Chondrocyte (in vitro differentiated cells): Measurements from ENCODE around the gene TASP1. TPM values are rescaled to one million over a fixed set of nuclear protein-coding genes. Genes with fewer than 3 reads are reported as not detected.

Source experiments
- DNase-seq: peaks from one replicate; pipeline ENCODE4 v3.0.0; 2021; ENCODE audit warnings: mixed read lengths, low spot score
- H3K27ac Mint-ChIP-seq: one replicate; pipeline ENCODE4 v1.8.0; 2021; ENCODE audit warnings: mild to moderate bottlenecking, moderate library complexity, mixed read lengths; ENCODE audit not compliant: unreplicated experiment
- H3K27me3 Mint-ChIP-seq: 2 replicates; pipeline ENCODE4 v1.8.0; 2021; ENCODE audit warnings: low read depth, mixed read lengths
- H3K36me3 Mint-ChIP-seq: 2 replicates; pipeline ENCODE4 v1.8.0; 2021; ENCODE audit warnings: low read depth, mixed read lengths
- H3K4me1 Mint-ChIP-seq: 2 replicates; pipeline ENCODE4 v1.8.0; 2021; ENCODE audit warnings: low read depth, mild to moderate bottlenecking, mixed read lengths
- H3K4me3 Mint-ChIP-seq: one replicate; pipeline ENCODE4 v1.8.0; 2021; ENCODE audit warnings: mild to moderate bottlenecking, moderate library complexity, mixed read lengths; ENCODE audit not compliant: unreplicated experiment
- H3K9me3 Mint-ChIP-seq: 2 replicates; pipeline ENCODE4 v1.8.0; 2021; ENCODE audit warnings: low read depth, mixed read lengths
- CTCF ChIP-seq: fragments of 200-600 bp; sonication (generic); IDR thresholded peaks from 2 replicates; pipeline ENCODE4 v1.5.0; 2021; ENCODE audit warnings: antibody characterized with exemption, mild to moderate bottlenecking, moderate library complexity
- total RNA-seq: library from RNA; stranded (reverse); gene quantifications from 3 replicates; pipeline ENCODE4 v1.2.1, GENCODE V29; 2021

TASP1 gene
- total RNA-seq, 1 donor from 2014 or later, result 9.0 TPM

DNA sequence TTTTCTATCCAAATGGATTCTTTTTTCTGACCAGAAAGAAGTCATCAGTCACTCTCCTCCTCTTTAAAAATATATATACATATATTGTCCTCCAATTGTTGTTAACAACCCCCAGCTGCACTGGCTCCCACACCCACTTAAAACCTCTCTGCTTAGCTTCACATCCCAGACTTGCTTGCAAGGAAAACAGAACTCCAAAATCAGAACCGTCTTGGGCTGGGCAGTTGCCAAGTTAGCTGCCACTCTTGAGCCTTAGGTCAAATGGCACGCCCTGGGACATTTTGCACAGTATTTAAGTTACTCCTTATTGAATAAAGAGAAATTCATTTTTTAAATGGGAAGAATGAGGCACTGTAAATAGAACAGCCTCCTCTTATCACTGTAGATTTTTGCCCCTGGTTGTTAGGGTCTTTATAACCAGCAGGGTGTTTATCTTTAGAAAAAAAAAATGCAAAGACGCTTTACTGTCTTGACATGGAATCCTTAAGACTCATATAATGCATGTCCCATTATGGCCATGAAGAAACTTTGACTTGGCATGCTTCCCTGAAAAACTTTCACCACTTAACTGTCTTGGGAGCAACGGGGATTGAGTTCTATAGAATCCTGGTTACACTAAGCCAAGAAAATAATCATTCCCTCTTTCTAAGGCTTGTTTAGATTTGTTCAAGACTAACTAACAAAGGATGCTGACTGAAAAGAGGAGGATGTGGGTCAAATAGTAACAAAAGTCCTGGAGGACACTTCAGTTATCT lies 213.2 kb downstream of the TASP1 start:
- no peak overlapping the region for H3K4me3 Mint-ChIP-seq
- H3K9me3 Mint-ChIP-seq, result no peaks in the 10 kb centered on the region
- no peaks in the 10 kb centered on the region for H3K27me3 Mint-ChIP-seq
- H3K27ac Mint-ChIP-seq, result no peak overlapping the region
- H3K4me1 Mint-ChIP-seq, result peaks cover 15% of the 10 kb centered on the region
- peaks cover 6% of the 10 kb centered on the region for H3K36me3 Mint-ChIP-seq
- DNase-seq, result no peak
- no peak for TF ChIP-seq CTCF

DNA sequence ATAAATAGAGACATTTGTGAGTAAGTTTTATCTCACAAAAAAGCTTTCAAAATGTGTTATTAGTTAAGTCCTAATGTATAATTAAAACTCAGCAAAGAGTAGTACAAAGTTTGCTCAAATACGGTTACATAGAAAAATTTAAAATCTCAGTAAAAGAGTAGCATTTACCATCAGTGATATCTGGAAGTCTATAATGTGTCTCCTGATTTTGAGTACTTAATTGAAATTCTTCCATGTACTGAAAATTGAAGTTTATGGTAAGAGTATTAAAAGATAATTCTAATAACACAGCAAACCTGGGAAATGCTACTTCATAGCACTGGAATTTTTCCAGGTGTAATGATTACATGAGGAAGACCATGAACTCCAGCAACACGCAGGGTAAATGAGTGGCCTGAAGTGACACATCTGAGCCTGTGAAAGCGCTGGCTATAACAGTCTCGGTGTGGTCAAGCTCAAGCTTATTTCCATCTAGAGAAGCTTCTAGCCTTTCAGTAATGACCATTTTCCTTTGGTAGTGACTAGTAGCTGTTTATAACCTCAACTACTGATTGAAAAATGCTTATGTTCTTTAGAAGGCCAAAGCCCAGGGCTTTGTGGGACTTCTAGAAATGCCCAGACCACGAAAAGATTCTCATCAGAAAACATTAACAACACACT lies 214.4 kb downstream of the TASP1 start:
- no peak overlapping the region for H3K27ac Mint-ChIP-seq

DNA sequence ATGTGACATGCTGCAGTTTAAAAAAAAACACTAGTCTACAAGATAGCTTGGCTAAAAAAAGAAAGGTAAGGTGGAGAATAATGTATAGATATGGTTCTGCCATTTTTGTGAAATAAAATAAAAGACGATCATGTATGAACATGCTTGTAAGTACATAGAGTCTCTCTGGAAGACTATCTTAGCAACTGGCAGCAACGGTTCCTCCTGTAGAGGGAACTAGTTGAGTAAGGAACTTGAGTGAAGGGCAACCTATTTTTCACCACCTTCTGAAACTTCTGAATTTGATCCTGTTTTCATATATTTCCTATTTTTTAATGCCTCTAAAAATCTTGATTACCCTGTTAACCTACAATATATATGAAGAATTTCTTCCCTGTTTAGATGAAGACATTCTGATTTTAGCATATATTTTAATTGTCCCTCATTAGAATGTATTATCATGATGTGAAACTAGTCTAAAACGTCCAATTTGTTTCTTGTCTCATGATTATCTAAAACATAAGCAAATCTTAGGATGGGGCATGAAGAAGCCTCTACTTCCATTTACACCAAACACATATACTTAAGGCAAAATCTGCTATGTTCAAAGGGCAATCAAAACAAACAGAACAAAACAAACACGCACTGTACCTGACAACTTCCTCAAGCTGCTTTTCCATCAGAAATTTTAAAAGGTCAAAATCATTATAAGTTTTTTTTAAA lies 215.1 kb downstream of the TASP1 start:
- Mint-ChIP-seq H3K4me3 (no peak overlapping the region), H3K27ac (no peak overlapping the region), H3K27me3 (no peaks in the 10 kb centered on the region), H3K9me3 (no peaks in the 10 kb centered on the region), H3K4me1 (peaks cover 15% of the 10 kb centered on the region), H3K36me3 (no peaks in the 10 kb centered on the region)
- TF ChIP-seq CTCF, result no peak
- no peak for DNase-seq

More for the DNA sequence above, 214.4 kb downstream of the TASP1 start:
- no peak for DNase-seq
- Mint-ChIP-seq H3K27me3 (no peaks in the 10 kb centered on the region), H3K4me1 (peaks cover 15% of the 10 kb centered on the region), H3K4me3 (no peak overlapping the region), H3K9me3 (no peaks in the 10 kb centered on the region), H3K36me3 (peaks cover 3% of the 10 kb centered on the region)
- no peak for TF ChIP-seq CTCF

- no peak overlapping the region for H3K27ac Mint-ChIP-seq
- H3K4me3 Mint-ChIP-seq, result no peak overlapping the region
- no peak for DNase-seq
- TF ChIP-seq CTCF, result no peak
- H3K9me3 Mint-ChIP-seq, result no peaks in the 10 kb centered on the region
- H3K27me3 Mint-ChIP-seq, result no peaks in the 10 kb centered on the region
- peaks cover 15% of the 10 kb centered on the region for H3K4me1 Mint-ChIP-seq
- H3K36me3 Mint-ChIP-seq, result no peaks in the 10 kb centered on the region
Observed at GRCh38 chr20:13422637-13423036, 216.1 kb downstream of the TASP1 start.

DNA sequence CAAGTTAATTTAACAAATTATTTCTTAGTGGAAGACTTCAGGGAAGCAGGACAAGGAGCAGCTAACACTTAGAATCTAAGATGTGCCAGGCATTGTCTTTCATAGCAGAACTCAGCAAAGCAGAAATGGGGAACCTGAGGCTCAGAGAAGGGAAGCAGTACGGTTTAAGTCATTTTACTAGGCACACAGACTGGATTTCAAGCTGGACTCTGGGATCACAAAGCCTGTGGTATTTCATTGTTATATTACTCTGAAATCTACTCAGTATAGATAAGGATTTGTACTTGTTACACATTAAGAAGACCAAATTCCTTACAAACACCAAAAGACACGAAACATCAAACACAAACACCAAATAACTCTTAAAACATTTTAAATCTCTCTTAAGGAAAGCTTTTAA lies 218.1 kb downstream of the TASP1 start:
- Mint-ChIP-seq H3K36me3 (no peaks in the 10 kb centered on the region), H3K27me3 (no peaks in the 10 kb centered on the region), H3K9me3 (no peaks in the 10 kb centered on the region), H3K27ac (no peak overlapping the region), H3K4me1 (peaks cover 10% of the 10 kb centered on the region), H3K4me3 (no peak overlapping the region)
- DNase-seq, result no peak
- TF ChIP-seq CTCF, result no peak
